HG02840 (cell line): Measurements from ENCODE around the gene LCN2.
"Not testable (repeated sequence)": the region's sequence is repeated elsewhere in the genome, so short reads cannot be mapped to it uniquely, and the experiment has no call there.

Source experiments
- ATAC-seq: cut with Tn5 transposase; IDR thresholded peaks from one replicate; pipeline ENCODE4 v1.9.1; 2021; ENCODE audit warnings: mild to moderate bottlenecking, moderate library complexity, moderate number of reproducible peaks; ENCODE audit not compliant: unreplicated experiment, low FRiP score

The LCN2 gene

DNA sequence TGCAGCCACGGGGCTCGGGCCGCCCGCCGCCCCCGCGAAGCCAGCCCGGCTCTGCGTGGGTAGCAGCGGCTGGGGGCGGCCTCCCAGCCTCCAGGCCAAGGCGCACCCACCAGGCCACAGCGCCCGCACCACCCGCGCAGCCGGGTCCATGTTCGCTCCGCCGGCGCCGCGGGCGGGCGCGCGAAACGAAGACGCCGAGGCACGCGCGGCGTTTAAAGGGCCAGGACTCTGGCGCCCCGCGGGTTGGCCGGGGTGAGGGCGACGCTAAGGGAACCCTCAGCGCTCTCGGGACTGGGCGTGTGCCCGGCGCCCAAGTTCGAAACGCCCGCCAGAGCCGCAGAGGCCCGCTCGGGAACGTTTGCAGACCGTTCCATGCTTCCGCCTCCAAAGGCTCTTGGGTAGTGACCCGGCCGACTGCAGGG lies 21.7 kb upstream of the LCN2 start, which contains the start of gene PTGES2:
Gene PTGES2, minus strand, starts transcription at position 162 of the 422 bp plus-strand sequence. Its CDS starts 12 bp downstream, at position 150.
- ATAC-seq = peak; percentile 62

DNA sequence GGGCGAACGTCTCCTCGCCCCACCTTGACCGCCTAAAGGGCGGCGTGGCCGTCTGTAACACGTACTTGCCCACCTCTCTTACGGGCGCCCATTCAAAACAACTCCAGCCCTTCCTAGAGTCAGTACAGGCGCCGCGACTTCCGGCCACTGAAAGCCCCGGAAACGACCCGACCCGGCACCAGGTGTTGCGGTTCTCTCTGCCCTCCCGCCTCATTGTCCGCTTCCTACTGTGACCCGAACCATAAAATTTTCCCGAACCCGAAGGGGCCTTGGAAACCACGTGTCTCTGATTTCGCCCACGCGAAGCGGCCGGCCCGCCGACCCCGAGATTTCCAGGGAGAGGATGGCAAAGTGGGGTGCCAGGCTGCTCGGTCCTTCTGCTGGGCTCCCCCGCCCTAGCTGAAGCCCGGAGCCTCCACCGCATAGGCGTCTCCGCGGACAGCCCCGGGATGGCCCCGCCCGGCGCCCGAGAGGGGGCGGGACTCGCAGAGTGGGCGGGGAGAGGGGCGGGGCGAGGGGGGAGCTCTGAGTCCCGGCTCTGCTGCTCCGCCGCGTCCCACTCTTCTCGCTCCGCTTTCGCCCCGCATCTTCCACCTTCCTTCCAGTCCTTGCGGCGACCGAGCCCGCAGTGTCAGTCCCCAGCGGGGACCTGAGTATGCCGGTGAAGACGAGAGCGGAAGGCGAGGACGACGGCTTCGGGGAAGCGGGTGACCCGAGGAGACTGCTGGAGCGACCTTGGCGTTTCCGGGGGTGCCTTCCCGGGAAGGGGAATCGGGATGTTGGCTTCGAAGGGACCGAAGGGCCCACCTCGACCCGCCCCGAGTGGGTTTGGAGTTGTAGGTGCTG lies 21.0 kb upstream of the LCN2 start:
- ATAC-seq = peak; percentile 72

DNA sequence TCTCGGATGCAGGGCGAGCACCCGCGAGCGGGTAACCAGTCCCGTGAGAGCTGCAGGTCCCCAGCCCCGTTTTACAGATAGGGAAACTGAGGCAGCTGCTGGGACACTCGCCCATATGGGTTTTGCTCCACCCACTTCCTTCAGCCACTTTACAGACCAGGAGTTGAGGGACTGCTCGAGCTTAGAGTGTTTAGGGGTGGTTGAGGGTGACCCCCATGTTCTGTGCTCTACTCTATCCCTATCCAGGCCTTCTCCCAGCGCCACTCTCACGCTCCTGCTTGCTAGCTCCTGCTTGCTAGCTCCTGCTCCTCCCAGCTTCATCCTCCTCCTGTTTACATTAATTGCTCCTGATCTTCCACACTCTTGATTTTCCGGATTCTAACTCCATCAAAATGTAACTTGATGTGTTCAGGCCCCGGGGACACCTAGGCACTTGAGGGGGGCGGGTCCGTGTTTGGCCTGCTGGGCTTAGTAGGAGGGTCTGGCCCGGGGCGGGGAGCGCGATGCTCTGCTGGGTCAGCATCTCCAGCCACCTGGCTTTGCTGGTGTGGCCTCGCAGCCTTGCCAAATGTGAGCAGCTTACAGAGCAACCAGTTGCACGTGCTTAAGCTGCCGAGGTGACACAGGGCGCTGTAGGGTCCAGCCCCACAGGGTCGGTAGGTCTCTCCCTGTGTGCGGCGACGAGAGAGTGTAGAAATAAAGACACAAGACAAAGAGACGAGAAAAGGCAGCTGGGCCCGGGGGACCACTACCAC lies 20.2 kb upstream of the LCN2 start:
- no peak for ATAC-seq

DNA sequence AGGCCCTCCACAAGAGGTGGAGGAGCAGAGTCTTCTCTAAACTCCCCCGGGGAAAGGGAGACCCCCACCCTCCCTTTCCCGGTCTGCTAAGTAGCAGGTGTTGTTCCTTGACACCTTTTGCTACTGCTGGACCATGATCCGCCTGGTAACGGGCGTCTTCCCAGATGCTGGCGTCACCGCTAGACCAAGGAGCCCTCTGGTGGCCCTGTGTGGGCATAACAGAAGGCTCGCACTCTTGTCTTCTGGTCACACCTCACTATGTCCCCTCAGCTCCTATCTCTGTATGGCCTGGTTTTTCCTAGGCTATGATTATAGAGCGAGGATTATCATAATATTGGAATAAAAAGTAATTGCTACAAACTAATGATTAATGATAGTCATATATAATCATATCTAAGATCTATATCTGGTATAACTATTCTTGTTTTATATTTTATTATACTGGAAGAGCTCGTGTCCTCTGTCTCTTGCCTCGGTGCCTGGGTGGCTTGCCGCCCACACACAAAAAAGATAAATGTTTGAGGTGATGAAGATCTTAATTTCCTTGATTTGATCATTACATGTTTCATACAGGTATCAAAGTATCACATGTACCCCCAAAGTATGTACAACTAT lies 19.2 kb upstream of the LCN2 start:
- ATAC-seq = not testable (repeated sequence)

DNA sequence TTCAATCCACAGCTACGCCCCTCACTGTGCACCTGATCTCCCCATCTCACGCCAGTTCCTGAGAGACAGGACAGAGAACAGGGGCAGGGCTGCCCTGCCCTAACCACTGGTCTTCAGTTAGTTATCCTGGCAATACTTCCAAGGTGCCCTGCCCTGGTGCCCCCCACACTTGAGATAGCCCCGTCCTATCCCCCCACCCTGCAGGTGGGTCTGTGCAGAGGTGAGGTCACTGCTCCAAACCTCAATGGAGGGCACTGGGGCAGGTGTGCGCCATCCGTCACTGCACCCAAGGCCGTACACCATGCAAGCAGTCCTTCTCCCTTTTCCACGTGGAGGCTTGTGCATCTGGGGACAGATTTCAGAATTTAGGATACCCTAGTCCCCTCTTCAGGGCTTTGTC lies 18.6 kb upstream of the LCN2 start:
- not testable (repeated sequence) for ATAC-seq

DNA sequence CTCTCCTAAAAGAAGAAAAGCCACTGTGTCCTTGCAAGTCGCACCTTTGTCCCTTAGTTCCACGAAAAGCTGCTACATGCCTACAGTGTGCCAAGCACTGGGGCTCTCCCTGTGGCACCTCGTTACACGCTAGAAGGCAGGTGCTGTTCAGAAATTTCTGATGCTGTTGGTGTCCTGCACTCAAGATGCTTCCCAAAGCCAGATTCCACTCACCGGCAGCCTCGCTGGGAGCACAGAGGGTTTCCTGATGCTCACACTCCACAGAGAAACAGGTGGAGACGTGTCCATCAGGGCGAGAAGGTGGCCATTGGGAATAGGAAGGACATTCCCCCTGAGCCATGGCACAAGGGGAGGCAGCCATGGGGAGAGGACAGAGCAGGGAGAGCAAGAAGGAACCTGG lies 17.9 kb upstream of the LCN2 start:
- not testable (repeated sequence) for ATAC-seq

DNA sequence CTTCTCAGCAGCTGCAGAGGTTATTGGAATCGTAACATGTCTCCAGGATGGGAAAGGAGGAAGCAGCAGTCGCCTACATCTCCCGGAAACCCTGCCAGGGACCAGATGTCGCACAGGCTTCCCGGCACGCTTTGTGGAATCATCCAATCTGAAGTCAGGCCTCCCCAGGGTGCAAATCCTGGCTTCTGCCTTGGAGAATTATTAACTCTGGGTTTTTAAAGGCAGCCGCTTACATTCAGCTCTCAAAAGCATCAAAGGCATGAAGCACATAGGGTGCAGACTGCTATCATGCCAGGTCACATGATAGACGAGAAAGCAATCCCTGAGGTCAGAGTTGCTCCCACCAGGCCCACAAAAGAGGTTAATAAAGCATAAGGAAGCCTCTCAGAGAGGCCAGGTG lies 17.1 kb upstream of the LCN2 start:
- not testable (repeated sequence) for ATAC-seq

DNA sequence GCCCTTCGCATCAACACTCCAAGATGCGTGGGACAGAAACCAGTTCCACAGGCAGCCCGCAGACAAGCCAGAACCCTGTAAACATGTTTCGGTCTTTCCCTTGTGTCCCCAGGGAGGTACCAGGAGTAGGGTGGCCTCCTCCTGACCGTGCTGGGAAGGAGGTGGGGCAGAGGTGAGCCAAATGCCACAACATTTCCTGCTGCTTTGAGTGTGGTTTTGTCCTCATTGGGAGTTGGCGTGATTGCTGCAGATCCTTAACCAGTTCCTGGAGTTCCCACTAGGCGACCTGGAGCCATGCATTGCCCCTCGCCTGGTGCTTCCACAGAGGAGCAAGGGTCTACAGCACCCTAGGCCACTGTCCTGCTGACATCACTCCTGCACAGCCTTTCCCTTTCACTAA lies 13.7 kb upstream of the LCN2 start:
- ATAC-seq = not testable (repeated sequence)

DNA sequence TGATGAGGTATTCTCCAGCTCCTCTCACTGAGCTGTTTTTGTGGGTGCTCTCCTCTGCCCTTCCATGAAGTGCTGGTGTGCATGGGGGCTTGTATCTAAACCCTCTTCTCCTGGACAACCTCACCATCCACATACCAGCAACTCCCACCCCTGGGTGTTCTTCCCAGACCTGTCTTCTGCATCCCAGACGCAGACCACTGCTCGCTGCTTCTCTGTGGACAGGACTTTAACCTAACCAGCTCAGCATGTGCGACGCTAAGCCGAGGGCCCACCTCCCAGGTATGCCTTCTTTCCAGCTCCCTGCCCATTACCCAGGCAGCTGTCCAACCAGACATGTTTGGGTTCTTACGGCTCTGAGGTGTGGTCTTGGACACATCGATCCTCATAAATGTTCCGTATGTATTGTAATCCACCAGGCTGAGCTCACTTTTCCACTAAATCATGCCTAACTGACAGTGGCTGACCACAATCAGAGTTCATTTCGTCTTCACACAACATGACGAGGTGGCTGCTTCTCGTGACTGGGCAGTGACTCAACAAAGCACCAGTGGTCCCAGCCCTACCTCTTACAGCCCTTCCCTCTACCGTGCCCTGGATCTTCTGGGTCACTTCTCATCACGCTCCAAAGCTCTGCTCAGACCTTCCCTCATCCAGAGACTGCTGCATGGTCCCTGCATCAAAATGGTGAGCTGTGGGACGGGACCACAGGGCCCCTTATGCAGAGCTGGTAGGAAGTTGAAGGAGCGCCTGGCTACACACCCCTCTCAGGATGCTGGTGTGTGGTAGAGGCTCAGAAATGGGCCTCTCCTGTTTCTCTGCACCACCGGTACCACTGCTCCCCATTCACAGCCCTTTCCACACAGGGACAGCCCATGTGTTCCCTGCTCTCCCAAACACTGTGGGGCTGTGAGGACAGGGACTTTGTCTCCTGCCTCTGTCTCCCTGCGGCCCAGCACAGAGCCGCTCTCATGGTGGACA lies 12.1 kb upstream of the LCN2 start:
- ATAC-seq = no peak

DNA sequence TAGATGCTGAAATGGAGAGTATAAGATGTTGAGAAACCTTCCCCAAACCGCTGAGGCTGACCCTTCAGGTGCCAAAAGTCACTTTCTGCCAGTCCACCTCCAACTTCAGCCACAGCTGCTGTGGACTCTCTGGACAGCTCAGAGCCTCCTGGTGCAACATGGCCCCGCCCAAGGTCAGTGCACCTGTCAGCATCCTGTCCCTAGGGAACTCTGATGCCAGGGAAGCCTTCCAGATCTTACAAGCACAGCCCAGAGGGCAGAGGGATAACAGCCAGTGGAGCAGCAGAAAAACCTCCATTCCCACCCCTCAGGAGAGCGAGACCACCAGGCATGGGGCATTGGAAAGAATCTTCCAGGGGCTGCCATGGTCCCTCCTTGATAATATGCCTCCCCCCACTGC lies 11.3 kb upstream of the LCN2 start:
- no peak for ATAC-seq

DNA sequence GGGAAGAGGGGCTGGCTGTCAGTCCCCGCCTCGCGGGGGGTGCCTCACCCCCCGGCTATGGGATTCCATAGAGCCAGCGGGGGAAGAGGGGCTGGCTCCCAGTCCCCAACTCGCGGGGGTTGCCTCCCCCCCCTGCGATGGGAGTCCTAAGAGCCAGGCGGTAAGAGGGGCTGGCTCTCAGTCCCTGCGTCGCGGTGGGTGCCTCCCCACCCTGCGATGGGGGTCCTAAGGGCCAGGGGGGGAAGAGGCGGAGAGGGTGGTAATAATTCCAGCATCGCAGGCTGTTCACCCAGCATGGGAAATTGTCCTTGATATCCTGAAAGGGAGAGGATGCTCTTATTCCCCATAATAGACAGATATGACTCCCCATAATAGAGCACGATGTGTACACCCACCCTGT lies 9.6 kb upstream of the LCN2 start:
- no peak for ATAC-seq

DNA sequence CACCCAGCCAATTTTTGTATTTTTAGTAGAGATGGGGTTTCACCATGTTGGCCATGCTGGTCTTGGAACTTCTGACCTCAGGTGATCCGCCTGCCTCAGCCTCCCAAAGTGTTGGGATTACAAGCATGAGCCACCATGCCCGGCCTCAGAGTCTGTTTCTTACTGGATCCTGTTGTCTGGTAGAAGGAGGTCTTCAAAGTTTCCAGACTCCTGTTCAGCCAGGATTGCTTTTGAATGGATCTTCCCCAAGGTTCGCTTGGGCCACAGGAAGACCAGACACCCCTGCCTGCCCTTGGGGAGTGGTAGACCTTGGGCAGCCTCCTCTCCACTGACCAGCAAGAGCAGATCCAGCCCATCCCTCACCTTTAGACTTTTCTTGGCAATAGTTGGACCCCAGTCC lies 7.6 kb upstream of the LCN2 start:
- ATAC-seq = no peak

DNA sequence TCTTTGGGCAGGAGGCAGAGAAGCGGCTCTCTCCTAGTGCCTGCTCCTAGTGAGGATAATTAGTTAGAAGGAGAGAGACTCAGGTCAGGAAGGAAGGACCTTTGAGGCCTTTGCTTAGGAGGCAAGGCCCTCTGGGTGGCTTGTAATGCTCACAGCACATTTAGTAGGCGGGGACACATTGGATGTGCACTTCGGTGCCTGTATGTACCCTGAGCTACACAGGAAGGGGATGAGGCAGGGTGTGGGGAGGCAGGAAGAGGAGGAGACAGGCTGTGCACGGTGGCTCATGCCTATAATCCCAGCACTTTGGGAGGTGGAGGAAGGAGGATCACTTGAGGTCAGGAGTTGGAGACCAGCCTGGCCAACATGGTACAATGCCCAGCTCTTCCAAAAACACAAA lies 7.2 kb upstream of the LCN2 start:
- ATAC-seq = no peak

DNA sequence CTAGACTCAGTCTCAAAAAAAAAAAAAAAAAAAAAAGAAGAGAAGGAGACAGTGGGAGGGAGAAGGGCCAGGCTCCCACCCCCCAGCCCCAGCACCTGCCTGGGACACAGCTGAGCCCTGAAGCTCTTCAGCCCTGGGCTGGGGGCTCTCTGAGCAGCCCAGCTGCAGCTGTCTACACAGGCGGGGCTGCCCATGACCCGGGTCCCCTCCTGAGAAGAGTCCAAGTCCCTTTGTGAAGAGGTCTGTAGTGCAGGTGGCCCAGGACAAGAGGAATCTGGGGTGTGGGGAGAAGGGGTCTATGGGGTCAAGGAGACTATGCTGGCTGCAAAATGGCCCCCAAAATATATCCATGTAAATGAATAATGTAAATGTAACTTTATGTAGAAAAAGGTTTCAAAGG lies 6.7 kb upstream of the LCN2 start:
- no peak for ATAC-seq

DNA sequence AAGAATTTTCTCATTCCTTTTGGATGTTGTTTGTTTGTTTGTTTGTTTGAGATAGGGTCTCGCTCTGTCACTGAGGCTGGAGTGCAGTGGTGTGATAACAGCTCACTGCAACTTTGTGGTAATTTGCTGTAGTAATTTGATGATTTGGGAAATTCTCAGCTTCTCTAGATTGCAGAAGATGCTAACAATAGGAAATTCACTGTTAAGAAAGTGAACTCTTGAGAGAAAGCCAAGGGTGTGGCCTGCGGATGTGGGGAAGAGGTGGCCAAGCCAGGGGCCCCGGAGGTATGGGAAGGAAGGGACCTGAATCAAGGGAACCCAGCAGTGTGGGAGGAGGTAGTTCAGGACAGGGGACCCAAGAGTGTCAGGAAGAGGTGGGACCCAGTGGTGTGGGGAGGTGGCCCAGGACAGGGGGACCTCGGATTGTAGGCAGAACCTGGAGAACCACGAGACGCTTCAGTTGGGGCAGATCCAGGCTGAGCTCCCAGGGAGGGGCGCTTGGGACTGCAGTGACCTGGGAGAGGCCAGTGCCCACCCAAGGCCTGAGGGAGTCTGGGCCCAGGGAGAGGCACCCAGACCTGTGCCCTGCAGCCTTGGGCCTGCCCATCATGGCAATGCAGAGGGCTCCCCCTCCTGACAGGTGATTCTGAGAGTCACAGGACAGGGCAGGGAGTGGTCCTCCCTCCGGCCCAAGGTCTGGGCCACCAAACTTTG lies 5.6 kb upstream of the LCN2 start:
- ATAC-seq = no peak

DNA sequence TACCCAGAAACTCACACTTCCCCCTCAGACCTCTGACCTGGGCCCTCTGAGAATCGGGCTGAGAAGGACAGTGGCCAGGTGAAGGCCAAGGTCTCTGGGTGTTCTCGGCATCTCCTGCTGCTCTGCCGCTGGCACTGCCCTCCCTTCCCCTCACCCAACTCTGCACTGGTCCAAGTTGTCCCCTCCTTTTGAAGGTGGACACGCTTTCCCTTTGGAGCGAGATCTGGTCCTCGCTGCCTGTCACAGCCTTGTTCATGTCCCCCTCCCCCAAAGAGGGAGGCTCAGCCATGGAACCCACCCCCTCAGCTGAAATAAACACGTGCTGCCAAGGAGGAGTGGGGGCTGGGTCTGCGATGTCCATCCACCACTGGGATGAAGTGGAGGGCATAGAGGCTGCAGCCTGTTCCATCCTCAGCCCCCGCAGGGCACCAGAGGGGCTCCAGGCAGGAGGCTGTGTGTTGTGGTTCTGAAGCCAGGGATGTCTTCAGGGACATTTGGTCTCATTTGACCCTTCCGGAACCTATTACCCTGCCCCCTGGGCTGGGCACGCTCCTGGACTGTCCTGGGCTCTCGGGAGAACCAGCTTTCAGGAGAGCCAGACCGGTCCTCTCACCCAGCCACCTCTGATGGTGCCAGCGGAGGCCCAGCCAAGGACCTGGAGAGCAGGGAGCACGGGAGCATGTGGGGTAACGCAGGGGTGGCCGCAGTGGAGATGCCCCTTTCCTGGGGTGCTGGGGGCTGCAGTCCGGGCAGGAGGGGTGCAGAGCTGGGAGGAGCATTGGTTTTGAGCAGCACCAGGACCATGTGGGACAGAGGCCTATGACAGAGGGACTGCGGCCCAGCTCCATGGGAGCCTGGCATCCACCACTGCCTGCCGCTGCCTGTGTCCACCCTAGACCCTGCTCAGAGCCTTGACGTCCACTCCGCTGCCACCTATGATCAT lies 4.7 kb upstream of the LCN2 start:
- no peak for ATAC-seq

DNA sequence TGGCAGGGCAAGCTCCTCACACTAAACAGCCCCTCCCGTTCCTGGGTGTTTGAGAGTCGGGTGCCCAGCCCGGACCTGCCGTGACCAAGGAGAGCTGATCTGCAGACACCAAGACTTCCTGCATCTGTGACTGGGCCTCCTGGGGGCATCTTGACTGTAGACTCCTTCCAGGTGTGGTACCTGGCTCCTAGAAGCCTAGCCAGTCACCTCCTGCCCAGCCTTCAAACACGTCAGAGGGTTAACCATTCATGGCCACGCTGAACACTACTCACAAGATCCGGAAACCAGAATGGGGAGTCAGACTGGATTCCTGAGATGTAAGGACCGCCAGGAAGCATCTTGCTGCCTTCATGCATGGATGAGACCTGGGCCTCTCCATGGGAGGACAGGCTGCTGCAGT lies 3.7 kb upstream of the LCN2 start:
- ATAC-seq = no peak

DNA sequence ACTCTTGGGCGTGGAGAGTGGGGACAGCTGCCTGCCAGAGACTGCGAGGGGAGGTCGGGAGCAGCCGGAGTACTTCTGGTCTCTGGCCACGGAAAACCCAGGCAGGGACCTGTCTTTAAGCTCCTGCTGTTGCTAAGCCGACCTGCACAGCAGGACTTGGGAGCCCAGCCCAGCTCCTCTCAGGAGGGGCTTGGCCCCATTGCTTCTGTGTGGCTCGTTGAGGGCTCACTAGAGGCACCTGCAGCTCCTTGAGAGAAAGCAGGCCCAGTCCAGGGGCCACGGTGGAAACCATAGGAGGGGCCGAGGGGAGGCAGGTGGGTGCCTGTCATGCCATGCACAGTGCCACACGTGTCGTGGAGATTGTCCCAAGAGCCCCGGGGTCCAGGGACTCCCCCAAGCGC lies 3.3 kb upstream of the LCN2 start:
- ATAC-seq = no peak
